Gastrocnemius medialis (tissue), 4 donors: ENCODE measurements around the gene GREB1L. TPM values are rescaled to one million over a fixed set of nuclear protein-coding genes. Genes with fewer than 3 reads are reported as not detected.

Source experiments
- ATAC-seq, 2 donors: fragments of 150-250 bp; one replicate each; pipeline ENCODE4 v1.9.1; 2016
- DNase-seq, 2 donors: peaks; one replicate each; pipeline ENCODE4 v3.0.0-alpha.2; 2019
- H3K27ac ChIP-seq, 4 donors: fragments of 200-600 bp; sonication (generic); 1 replicate in 1 of 4; 2 replicates in 3 of 4; pipeline ENCODE4 v1.5.1; 2016 to 2018; ENCODE audit warnings: mild to moderate bottlenecking in 2 of 4, moderate library complexity in 1 of 4
- H3K27me3 ChIP-seq, 3 donors: fragments of 200-600 bp; sonication (generic) in 2 of 3; 1 replicate in 1 of 3; 2 replicates in 2 of 3; pipeline versions ENCODE4 v1.5.1 to v1.6.0; 2016 to 2019; ENCODE audit warnings: mild to moderate bottlenecking in 1 of 3, moderate library complexity in 1 of 3
- H3K36me3 ChIP-seq, 2 donors: fragments of 200-600 bp; sonication (generic) in 1 of 2; one replicate each; pipeline ENCODE4 v1.5.1; 2017 to 2018
- H3K4me1 ChIP-seq, 2 donors: fragments of 200-600 bp; sonication (generic) in 1 of 2; one replicate each; pipeline ENCODE4 v1.5.1; 2016 to 2017; ENCODE audit warnings: mild to moderate bottlenecking in 2 of 2
- H3K4me3 ChIP-seq, 4 donors: fragments of 200-600 bp; sonication (generic) in 3 of 4; 1 replicate in 1 of 4; 2 replicates in 3 of 4; pipeline ENCODE4 v1.5.1; 2016 to 2019; ENCODE audit warnings: mild to moderate bottlenecking in 2 of 4
- H3K9me3 ChIP-seq, 3 donors: fragments of 200-600 bp; sonication (generic) in 2 of 3; 1 replicate in 1 of 3; 2 replicates in 2 of 3; pipeline ENCODE4 v1.5.1; 2016 to 2019
- POLR2A ChIP-seq, 2 donors: fragments of 450-650 bp; IDR thresholded peaks; one replicate each; pipeline ENCODE4 v1.6.1; 2017; ENCODE audit warnings: antibody characterized with exemption in 2 of 2, mild to moderate bottlenecking in 2 of 2, moderate library complexity in 2 of 2
- in situ Hi-C, 4 donors: fragments of 200-750 bp; cut with MboI; loops; one replicate each; pipeline versions ENCODE4 v1.15.0 to v1.8.0; 2017; ENCODE audit warnings: low sequenced_read_pairs in 4 of 4
- intact Hi-C: fragments of 100-400 bp; cut with DNase I; formaldehyde crosslinking; loops from one replicate; pipeline ENCODE4 v1.15.1; 2023; ENCODE audit warnings: low total_unique reads
- total RNA-seq, 4 donors: library from RNA; depleted of rRNA; stranded (reverse); fragments of >200 nt; gene quantifications; one replicate each; pipeline versions ENCODE4 v1.1.0 to v1.2.3, GENCODE V29; 2016
- TF ChIP-seq, protein P1 (sequence below), 5 experiments: fragments of 450-650 bp in 3 of 5; fragments of 200-600 bp in 2 of 5; sonication (generic) in 2 of 5; IDR thresholded peaks in 4 of 5; conservative IDR thresholded peaks in 1 of 5; 1 replicate in 4 of 5; 2 replicates in 1 of 5; pipeline ENCODE4 v1.5.1; 2016 to 2019; ENCODE audit warnings: antibody characterized with exemption in 5 of 5, mild to moderate bottlenecking in 3 of 5, moderate library complexity in 3 of 5

Gene GREB1L
- total RNA-seq, 4 donors from 2014 or later, result 4.4 to 14.4 (median 7.4) TPM

DNA sequence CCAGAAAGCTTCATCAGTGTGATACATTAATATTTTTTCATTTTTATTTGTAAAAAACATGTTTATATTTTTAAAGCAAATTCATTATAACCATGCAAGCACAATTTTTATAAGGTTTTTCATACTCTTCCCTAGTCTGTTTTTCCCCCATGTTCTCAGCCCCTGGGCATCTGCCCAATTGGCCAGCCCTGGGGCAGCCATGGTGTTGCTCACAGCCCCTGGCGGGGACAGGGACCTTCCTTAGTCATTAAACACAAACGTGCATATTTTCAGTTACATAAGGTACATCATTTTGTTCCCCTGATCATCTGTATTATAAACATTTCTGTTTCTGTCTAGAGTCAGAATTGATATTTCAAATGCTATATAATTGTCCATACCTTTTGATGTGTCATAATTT, 208.5 kb downstream of the GREB1L start:
- Histone ChIP-seq H3K9me3 (no peaks in the 10 kb centered on the region), H3K36me3 (no peaks in the 10 kb centered on the region), H3K4me3 (peak overlapping the region in 3 of 4 donors; percentile 26 to 49 (median 49)), H3K4me1 (peaks cover 53 to 55% of the 10 kb centered on the region in 2 donors), H3K27me3 (no peaks in the 10 kb centered on the region), H3K27ac (peak overlapping the region; percentile 90 to 96 (median 92))
- DNase-seq (peak in 1 of 2 donors; percentile 72), ATAC-seq (peak; percentile 35 to 44)
- in situ Hi-C loops, result no loop called here
- intact Hi-C loops, result loop anchor here (1.0 to 5.0 kb wide), 2 partner anchors 9 to 252 kb away; partner anchors contain the start of gene ABHD3
- no peak for TF ChIP-seq POLR2A (IDR thresholded peaks at IDR 0.05)
- TF ChIP-seq, protein P1, sequence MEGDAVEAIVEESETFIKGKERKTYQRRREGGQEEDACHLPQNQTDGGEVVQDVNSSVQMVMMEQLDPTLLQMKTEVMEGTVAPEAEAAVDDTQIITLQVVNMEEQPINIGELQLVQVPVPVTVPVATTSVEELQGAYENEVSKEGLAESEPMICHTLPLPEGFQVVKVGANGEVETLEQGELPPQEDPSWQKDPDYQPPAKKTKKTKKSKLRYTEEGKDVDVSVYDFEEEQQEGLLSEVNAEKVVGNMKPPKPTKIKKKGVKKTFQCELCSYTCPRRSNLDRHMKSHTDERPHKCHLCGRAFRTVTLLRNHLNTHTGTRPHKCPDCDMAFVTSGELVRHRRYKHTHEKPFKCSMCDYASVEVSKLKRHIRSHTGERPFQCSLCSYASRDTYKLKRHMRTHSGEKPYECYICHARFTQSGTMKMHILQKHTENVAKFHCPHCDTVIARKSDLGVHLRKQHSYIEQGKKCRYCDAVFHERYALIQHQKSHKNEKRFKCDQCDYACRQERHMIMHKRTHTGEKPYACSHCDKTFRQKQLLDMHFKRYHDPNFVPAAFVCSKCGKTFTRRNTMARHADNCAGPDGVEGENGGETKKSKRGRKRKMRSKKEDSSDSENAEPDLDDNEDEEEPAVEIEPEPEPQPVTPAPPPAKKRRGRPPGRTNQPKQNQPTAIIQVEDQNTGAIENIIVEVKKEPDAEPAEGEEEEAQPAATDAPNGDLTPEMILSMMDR (IDR thresholded peaks at IDR 0.05 in 4 of 5, conservative IDR thresholded peaks at IDR 0.05 in 1 of 5), result peak in 1 of 5 experiments; percentile 7

DNA sequence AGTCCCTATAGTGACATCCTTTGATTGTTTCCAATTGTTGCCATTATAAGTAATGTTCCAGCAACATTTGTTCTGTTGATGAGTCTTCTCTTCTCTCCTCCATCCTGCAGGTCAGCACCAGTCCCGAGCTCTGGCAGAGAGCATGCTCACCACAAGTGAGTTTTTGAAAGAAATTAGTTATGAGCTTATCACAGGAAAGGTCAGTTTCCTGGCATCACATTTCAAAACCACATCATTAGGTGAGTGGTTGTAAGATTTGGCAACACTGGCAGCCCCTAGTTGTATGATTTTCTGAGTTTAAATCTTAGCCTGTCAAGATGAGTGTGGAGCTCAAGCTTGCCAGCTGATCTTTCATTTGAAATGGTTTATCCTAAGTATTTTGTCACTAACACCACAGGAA, 208.9 kb downstream of the GREB1L start:
- Histone ChIP-seq H3K27ac (peak overlapping the region; percentile 90 to 96 (median 92)), H3K27me3 (no peaks in the 10 kb centered on the region), H3K4me1 (peaks cover 55% of the 10 kb centered on the region in 2 donors), H3K9me3 (no peaks in the 10 kb centered on the region), H3K4me3 (peak overlapping the region in 3 of 4 donors; percentile 26 to 49 (median 49)), H3K36me3 (no peaks in the 10 kb centered on the region)
- TF ChIP-seq POLR2A (IDR thresholded peaks at IDR 0.05), result peak in 1 of 2 donors; percentile 35
- TF ChIP-seq, protein P1 (IDR thresholded peaks at IDR 0.05 in 4 of 5, conservative IDR thresholded peaks at IDR 0.05 in 1 of 5), result no peak
- peak in 1 of 2 donors; percentile 45 for DNase-seq
- intact Hi-C loops (loop anchor here (1.0 to 5.0 kb wide), 2 partner anchors 8 to 251 kb away; partner anchors contain the start of gene ABHD3), in situ Hi-C loops (no loop called here)
- ATAC-seq, result peak; percentile 7 to 34

DNA sequence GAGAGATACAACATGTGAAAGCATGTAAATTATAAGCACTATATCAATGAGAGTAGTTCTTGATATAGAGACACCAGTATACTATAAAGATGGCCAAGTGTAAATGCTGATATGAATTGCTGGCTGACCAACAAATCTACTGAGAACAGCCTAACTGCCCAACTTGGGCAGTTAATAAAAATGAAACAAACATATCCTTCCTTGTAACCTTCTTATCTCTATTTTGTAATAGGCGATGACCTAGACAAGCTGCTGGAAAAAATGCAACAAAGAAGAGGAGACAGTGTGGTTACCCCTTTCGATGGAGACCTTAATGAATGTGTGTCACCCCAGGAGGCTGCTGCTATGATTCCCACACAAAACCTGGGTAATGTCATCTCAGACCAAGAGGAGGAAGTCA, 209.8 kb downstream of the GREB1L start:
- in situ Hi-C loops, result no loop called here
- intact Hi-C loops, result loop anchor here (2.0 to 5.0 kb wide), 2 partner anchors 149 to 250 kb away; partner anchors contain the start of genes ABHD3 and ESCO1
- no peaks in the 10 kb centered on the region for H3K9me3 ChIP-seq
- H3K4me1 ChIP-seq, result peaks cover 60 to 64% of the 10 kb centered on the region in 2 donors
- H3K27ac ChIP-seq, result peak overlapping the region; percentile 90 to 96 (median 92)
- no peak for ATAC-seq
- no peak overlapping the region for H3K4me3 ChIP-seq
- TF ChIP-seq, protein P1 (IDR thresholded peaks at IDR 0.05 in 4 of 5, conservative IDR thresholded peaks at IDR 0.05 in 1 of 5), result no peak
- no peak for TF ChIP-seq POLR2A (IDR thresholded peaks at IDR 0.05)
- no peak for DNase-seq
- no peaks in the 10 kb centered on the region for H3K36me3 ChIP-seq
- no peaks in the 10 kb centered on the region for H3K27me3 ChIP-seq

DNA sequence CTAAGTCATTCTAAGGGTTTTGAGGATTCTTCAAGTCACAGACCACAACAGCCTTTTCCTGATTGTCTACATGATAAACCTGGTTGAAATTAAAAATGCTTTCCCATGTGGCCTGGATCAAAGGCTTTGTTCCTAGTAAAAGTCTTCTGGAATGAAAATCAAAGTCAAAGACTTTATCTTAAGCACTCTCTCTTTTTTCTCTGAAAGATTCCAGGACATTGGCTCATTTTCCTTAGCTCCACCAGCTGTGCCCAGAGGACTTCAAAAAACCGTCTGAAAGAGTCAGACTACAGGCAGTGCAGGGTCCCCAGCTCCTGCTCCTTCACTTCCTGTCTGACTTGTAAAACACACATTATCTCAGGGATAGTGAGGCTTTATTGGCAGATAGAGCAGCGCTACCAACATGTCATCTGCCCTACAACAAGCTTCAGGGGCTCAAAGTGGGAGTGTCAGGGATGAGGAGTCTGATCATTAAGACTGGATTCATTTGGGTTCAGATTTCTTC, 210.3 kb downstream of the GREB1L start:
- TF ChIP-seq POLR2A (IDR thresholded peaks at IDR 0.05), result no peak
- TF ChIP-seq, protein P1 (IDR thresholded peaks at IDR 0.05 in 4 of 5, conservative IDR thresholded peaks at IDR 0.05 in 1 of 5), result no peak
- Histone ChIP-seq H3K36me3 (no peaks in the 10 kb centered on the region), H3K4me3 (no peak overlapping the region), H3K27me3 (no peaks in the 10 kb centered on the region), H3K9me3 (no peaks in the 10 kb centered on the region), H3K27ac (peak overlapping the region; percentile 90 to 96 (median 92)), H3K4me1 (peaks cover 62 to 69% of the 10 kb centered on the region in 2 donors)
- in situ Hi-C loops (no loop called here), intact Hi-C loops (loop anchor here (2.0 to 5.0 kb wide), 2 partner anchors 148 to 250 kb away; partner anchors contain the start of genes ABHD3 and ESCO1)
- no peak for DNase-seq
- ATAC-seq, result no peak
